Breast epithelium (tissue), 3 donors: ENCODE data around the gene ANKRD55.

Source experiments
- CTCF ChIP-seq, 3 donors: fragments of 450-650 bp; IDR thresholded peaks; one replicate each; pipeline ENCODE4 v1.5.1; 2016 to 2017; ENCODE audit warnings: antibody characterized with exemption in 3 of 3, mild to moderate bottlenecking in 3 of 3, moderate library complexity in 3 of 3
- POLR2A ChIP-seq: fragments of 450-650 bp; IDR thresholded peaks from one replicate; pipeline ENCODE4 v1.6.1; 2016; ENCODE audit warnings: antibody characterized with exemption, mild to moderate bottlenecking, moderate library complexity
- POLR2AphosphoS5 ChIP-seq, 3 donors: sonication (generic); formaldehyde crosslinking; IDR thresholded peaks; one replicate each; pipeline ENCODE4 v1.6.1; 2017; ENCODE audit warnings: antibody characterized with exemption in 3 of 3

GRCh38 chr5:56257010-56257409 lies 23.9 kb upstream of the ANKRD55 start:
- TF ChIP-seq CTCF (IDR thresholded peaks at IDR 0.05) (no peak), POLR2AphosphoS5 (IDR thresholded peaks at IDR 0.05) (no peak), POLR2A (no peak)
